K562 (cell line): ENCODE measurements around the gene ARL16. TPM values are rescaled to one million over a fixed set of nuclear protein-coding genes. Genes with fewer than 3 reads are reported as not detected.
A peak's percentile ranks its signal among the peaks of the same experiment; 100 is the strongest.

ENCODE experiments used
- ATAC-seq: fragments of 200-7000 bp; cut with Tn5 transposase; 3 replicates; pipeline ENCODE4 v1.9.1; 2020; ENCODE audit warnings: moderate library complexity
- BruUV-seq: library from RNA; stranded (reverse); fragments of 400-500 nt; replicated peaks from 2 replicates; lab custom pipeline; 2021; lab: Mats Ljungman, UMichigan
- CTCF ChIA-PET: fragments of 300-600 bp; formaldehyde crosslinking; extraction: SDS; loops from one replicate; lab custom pipeline; 2021; ENCODE audit warnings: low intra/inter-chr PET ratio; lab: Yijun Ruan, JAX
- POLR2A ChIA-PET: fragments of 300-600, 350-650 bp; sonication (Branson Sonifier 250); formaldehyde crosslinking; extraction: SDS; loops from one replicate; lab custom pipeline; 2021; ENCODE audit warnings: antibody characterized with exemption, inconsistent platforms; lab: Yijun Ruan, JAX
- DNase-seq, 4 experiments: peaks; one replicate each; pipeline versions ENCODE4 v3.0.0 to v3.0.0-alpha.2; 2011 to 2018; ENCODE audit warnings: low spot score in 3 of 4, mixed read lengths in 3 of 4; ENCODE audit errors: extremely low read depth in 1 of 4
- FAIRE-seq: peaks from 2 replicates; lab custom pipeline; 2011; peaks lifted over from hg19 to GRCh38; lab: Jason Lieb, UNC
- H2AFZ ChIP-seq: 2 replicates; pipeline ENCODE4 v1.6.0; 2011; ENCODE audit warnings: low read depth, low read length, control low read depth, inconsistent platforms
- H3K27ac ChIP-seq: fragments of 200-600 bp; 3 replicates; pipeline ENCODE4 v1.8.0; 2011; ENCODE audit warnings: low read depth, mild to moderate bottlenecking, control low read depth, inconsistent platforms, low read length, moderate library complexity, mixed read lengths; ENCODE audit errors: extremely low read depth
- H3K27me3 ChIP-seq, 2 experiments: fragments of 300-600 bp in 1 of 2; 2 replicates in 1 of 2; 3 replicates in 1 of 2; pipeline versions ENCODE4 v1.6.0 to v1.8.0; 2011; ENCODE audit warnings: inconsistent platforms in 2 of 2, low read length in 2 of 2, mild to moderate bottlenecking in 1 of 2, mixed read lengths in 1 of 2, moderate library complexity in 1 of 2; ENCODE audit not compliant: control insufficient read depth in 2 of 2, insufficient read depth in 2 of 2
- H3K36me3 ChIP-seq: fragments of 300-600 bp; 3 replicates; pipeline ENCODE4 v1.8.0; 2011; ENCODE audit warnings: mild to moderate bottlenecking, low read length, inconsistent platforms; ENCODE audit not compliant: control insufficient read depth, insufficient read depth
- H3K4me1 ChIP-seq, 2 experiments: fragments of 200-600 bp in 1 of 2; replicated peaks in 1 of 2; 2 replicates in 1 of 2; 3 replicates in 1 of 2; pipeline versions ENCODE4 v1.5.1 to v1.8.0; 2011; ENCODE audit warnings: inconsistent platforms in 2 of 2, low read length in 2 of 2, mild to moderate bottlenecking in 1 of 2, mixed read lengths in 1 of 2, moderate library complexity in 1 of 2; ENCODE audit not compliant: control insufficient read depth in 2 of 2, insufficient read depth in 2 of 2
- H3K4me2 ChIP-seq: 2 replicates; pipeline ENCODE4 v1.6.1; 2011; ENCODE audit warnings: low read length, control low read depth, inconsistent platforms, mixed read lengths; ENCODE audit not compliant: insufficient read depth
- H3K4me3 ChIP-seq: fragments of 200-600 bp; sonication (generic), shearing (Covaris generic); 2 replicates; pipeline ENCODE4 v1.5.1; 2016; ENCODE audit warnings: control low read depth, inconsistent platforms
- H3K79me2 ChIP-seq: fragments of 200-600 bp; 3 replicates; pipeline ENCODE4 v1.8.0; 2011; ENCODE audit warnings: low read length, inconsistent platforms; ENCODE audit not compliant: control insufficient read depth, insufficient read depth
- H3K9ac ChIP-seq, 2 experiments: 2 replicates each; pipeline versions ENCODE4 v1.6.0 to v1.6.1; 2011; ENCODE audit warnings: low read depth in 2 of 2, low read length in 2 of 2, control low read depth in 1 of 2, inconsistent platforms in 1 of 2, mild to moderate bottlenecking in 1 of 2, mixed read lengths in 1 of 2; ENCODE audit not compliant: insufficient read depth in 1 of 2
- H3K9me1 ChIP-seq: one replicate; pipeline ENCODE4 v1.6.0; 2011; ENCODE audit warnings: inconsistent platforms, mild to moderate bottlenecking, low read length, moderate library complexity; ENCODE audit not compliant: control insufficient read depth, insufficient read depth
- H3K9me3 ChIP-seq: replicated peaks from 2 replicates; pipeline ENCODE4 v1.5.1; 2011; ENCODE audit warnings: low read depth, low read length, inconsistent platforms; ENCODE audit not compliant: control insufficient read depth, insufficient read depth
- H4K20me1 ChIP-seq: replicated peaks from 2 replicates; pipeline ENCODE4 v1.6.1; 2011; ENCODE audit warnings: low read length, inconsistent platforms, mixed read lengths; ENCODE audit not compliant: control insufficient read depth, insufficient read depth
- CBX3 ChIP-seq, 2 experiments: IDR thresholded peaks; 1 replicate in 1 of 2; 2 replicates in 1 of 2; pipeline ENCODE4 v1.6.1; 2012; ENCODE audit warnings: inconsistent platforms in 2 of 2, low read length in 2 of 2, borderline replicate concordance in 1 of 2, control low read depth in 1 of 2
- PHF20 ChIP-seq: fragments of 450-650 bp; IDR thresholded peaks from 2 replicates; pipeline ENCODE4 v1.6.1; 2018; ENCODE audit not compliant: partially characterized antibody
- STAG1 ChIP-seq: sonication (generic); formaldehyde crosslinking; IDR thresholded peaks from 2 replicates; pipeline ENCODE4 v1.5.0; 2020; ENCODE audit warnings: missing genetic modification reagents, borderline replicate concordance
- TCF3 ChIP-seq: sonication (generic); formaldehyde crosslinking; IDR thresholded peaks from 2 replicates; pipeline ENCODE4 v1.4.0; 2020; ENCODE audit warnings: mild to moderate bottlenecking, missing genetic modification reagents
- ZBTB33 ChIP-seq: sonication (generic); formaldehyde crosslinking; IDR thresholded peaks from 2 replicates; pipeline ENCODE4 v1.8.1; 2023; ENCODE audit warnings: mild to moderate bottlenecking, missing genetic modification reagents
- ZNF3 ChIP-seq: fragments of 250-450 bp; sonication (Bioruptor Pico); IDR thresholded peaks from 2 replicates; pipeline ENCODE4 v1.5.0; 2021; ENCODE audit warnings: mild to moderate bottlenecking, moderate library complexity
- ZNF384 ChIP-seq: IDR thresholded peaks from 2 replicates; pipeline ENCODE4 v1.6.1; 2012; ENCODE audit warnings: low read depth, low read length, improper control_type of control experiment
- WGBS: fragments of 100-300 bp; shearing (Covaris generic); methylation state at CpG from one replicate; pipeline ENCODE4 v1.1.6; 2016; ENCODE audit warnings: low coverage, mixed read lengths; ENCODE audit not compliant: insufficient coverage; ENCODE audit errors: missing lambda C conversion rate; 5-methylcytosine and 5-hydroxymethylcytosine counted together
- in situ Hi-C: fragments of 300-500 bp; cut with MboI; formaldehyde crosslinking; loops from 4 replicates; pipeline ENCODE4 v1.15.0; 2018; ENCODE audit warnings: inconsistent platforms, mixed read lengths
- intact Hi-C: fragments of 100-400 bp; cut with micrococcal nuclease; formaldehyde crosslinking; loops from 2 replicates; pipeline ENCODE4 v1.14.2; 2022
- polyA plus RNA-seq, 8 experiments: library from polyadenylated mRNA; depleted of rRNA in 4 of 8; stranded (reverse) in 5 of 8; unstranded in 3 of 8; fragments of >200 nt; fragmentation: Nextera tagmentation in 2 of 8; fragmentation: Illumina TruSeq in 1 of 8; extraction: Ambion mirVana in 2 of 8; extraction: Trizol in 1 of 8; gene quantifications; 2 replicates each; pipeline versions ENCODE4 v1.2.1 to v1.2.3, GENCODE V29; 2011 to 2014; ENCODE audit warnings: inconsistent platforms in 1 of 8, missing spikeins in 1 of 8
- total RNA-seq, 7 experiments: library from RNA; depleted of rRNA in 6 of 7; stranded (reverse); fragments of >200 nt in 6 of 7; fragmentation: Illumina TruSeq in 2 of 7; extraction: Trizol in 2 of 7; gene quantifications; 2 replicates each; pipeline versions ENCODE4 v1.2.1 to v1.2.3, GENCODE V29; 2011 to 2021; ENCODE audit warnings: low replicate concordance in 1 of 7
- TF ChIP-seq, protein P1 (sequence below): fragments of 450-650 bp; IDR thresholded peaks from 2 replicates; pipeline ENCODE4 v1.6.1; 2016; ENCODE audit warnings: antibody characterized with exemption
- TF ChIP-seq, protein P2 (sequence below), 2 experiments: fragments of 200-800 bp in 1 of 2; sonication (Bioruptor generic) in 1 of 2; sonication (generic) in 1 of 2; formaldehyde crosslinking in 1 of 2; IDR thresholded peaks in 1 of 2; conservative IDR thresholded peaks in 1 of 2; 2 replicates each; pipeline versions ENCODE4 v1.5.0 to v1.6.1; 2016 to 2020; ENCODE audit warnings: missing compliant biosample characterization in 1 of 2, missing genetic modification characterization in 1 of 2, missing genetic modification reagents in 1 of 2

The ARL16 gene
- total and polyA plus RNA-seq, 9 of the 15 experiments (the other 6 are each of a cell fraction or from before 2014, with no cell fraction given): 5.4 to 32.4 (median 22.6) TPM

GRCh38 chr17:81648707-81649085 is 34.9 kb downstream of the ARL16 start:
- Histone ChIP-seq H4K20me1 (no peaks in the 10 kb centered on the region), H3K9me1 (no peaks in the 10 kb centered on the region), H3K9me3 (peaks cover 6% of the 10 kb centered on the region), H3K9ac (no peak overlapping the region), H3K79me2 (no peaks in the 10 kb centered on the region), H3K4me1 (peaks cover 20 to 77% of the 10 kb centered on the region in 2 experiments; a peak in 4 of 5 replicates), H3K27me3 (no peaks in the 10 kb centered on the region), H3K4me3 (no peak overlapping the region), H2AFZ (no peak overlapping the region), H3K36me3 (no peaks in the 10 kb centered on the region), H3K27ac (no peak overlapping the region), H3K4me2 (no peak overlapping the region)
- intact Hi-C loops (no loop called here), in situ Hi-C loops (no loop called here)
- ChIA-PET POLR2A (no interaction called here), CTCF (no interaction called here)
- WGBS: 94% methylated on average over 14 of the region's 14 CpGs
- BruUV-seq: no TSS peak
- FAIRE-seq: no peak
- DNase-seq: no peak
- no peak for ATAC-seq
- TF ChIP-seq ZNF3 (CRISPR knock-in tag): no peak
- TF ChIP-seq TCF3 (CRISPR knock-in tag): no peak
- TF ChIP-seq CBX3 (IDR thresholded peaks at IDR 0.05; ENCODE audit: borderline replicate concordance in 1 of 2, low read length in 2 of 2): peak in 1 of 2 experiments; percentile 39; a peak in 1 of 3 replicates
- no peak for TF ChIP-seq PHF20
- TF ChIP-seq, all 486 proteins: peak for 1

- CTCF ChIA-PET: no interaction called here
- Histone ChIP-seq H3K9ac (no peak overlapping the region), H3K36me3 (no peaks in the 10 kb centered on the region), H3K9me3 (peaks cover 6% of the 10 kb centered on the region), H3K27me3 (no peaks in the 10 kb centered on the region), H3K79me2 (no peaks in the 10 kb centered on the region), H3K27ac (no peak overlapping the region), H3K9me1 (no peaks in the 10 kb centered on the region), H2AFZ (no peak overlapping the region), H3K4me3 (no peak overlapping the region), H4K20me1 (no peaks in the 10 kb centered on the region), H3K4me1 (peaks cover 20 to 72% of the 10 kb centered on the region in 2 experiments; a peak in 4 of 5 replicates), H3K4me2 (no peak overlapping the region)
- ATAC-seq (no peak), FAIRE-seq (no peak), DNase-seq (peak in 1 of 4 experiments; percentile 3)
- intact Hi-C loops: no loop called here
- WGBS: 97% methylated on average over 41 of the region's 78 CpGs
- no TSS peak for BruUV-seq
- in situ Hi-C loops: no loop called here
- POLR2A ChIA-PET: interaction anchor here (1.0 to 1.7 kb wide), 2 partner anchors 10 to 136 kb away, joined by 3 to 4 read pairs; partner anchors contain the start of gene ACTG1
- TF ChIP-seq ZNF384 (no peak), ZBTB33 (0 out of 2 replicates have a peak, but pooled peaks have one; percentile 25), STAG1 (no peak)
- TF ChIP-seq, protein P1, sequence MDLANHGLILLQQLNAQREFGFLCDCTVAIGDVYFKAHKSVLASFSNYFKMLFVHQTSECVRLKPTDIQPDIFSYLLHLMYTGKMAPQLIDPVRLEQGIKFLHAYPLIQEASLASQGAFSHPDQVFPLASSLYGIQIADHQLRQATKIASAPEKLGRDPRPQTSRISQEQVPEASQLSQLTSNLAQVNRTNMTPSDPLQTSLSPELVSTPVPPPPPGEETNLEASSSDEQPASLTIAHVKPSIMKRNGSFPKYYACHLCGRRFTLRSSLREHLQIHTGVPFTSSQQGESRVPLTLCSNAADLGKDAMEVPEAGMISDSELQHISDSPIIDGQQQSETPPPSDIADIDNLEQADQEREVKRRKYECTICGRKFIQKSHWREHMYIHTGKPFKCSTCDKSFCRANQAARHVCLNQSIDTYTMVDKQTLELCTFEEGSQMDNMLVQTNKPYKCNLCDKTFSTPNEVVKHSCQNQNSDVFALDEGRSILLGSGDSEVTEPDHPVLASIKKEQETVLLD: no peak
- TF ChIP-seq, protein P2, sequence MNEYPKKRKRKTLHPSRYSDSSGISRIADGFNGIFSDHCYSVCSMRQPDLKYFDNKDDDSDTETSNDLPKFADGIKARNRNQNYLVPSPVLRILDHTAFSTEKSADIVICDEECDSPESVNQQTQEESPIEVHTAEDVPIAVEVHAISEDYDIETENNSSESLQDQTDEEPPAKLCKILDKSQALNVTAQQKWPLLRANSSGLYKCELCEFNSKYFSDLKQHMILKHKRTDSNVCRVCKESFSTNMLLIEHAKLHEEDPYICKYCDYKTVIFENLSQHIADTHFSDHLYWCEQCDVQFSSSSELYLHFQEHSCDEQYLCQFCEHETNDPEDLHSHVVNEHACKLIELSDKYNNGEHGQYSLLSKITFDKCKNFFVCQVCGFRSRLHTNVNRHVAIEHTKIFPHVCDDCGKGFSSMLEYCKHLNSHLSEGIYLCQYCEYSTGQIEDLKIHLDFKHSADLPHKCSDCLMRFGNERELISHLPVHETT (CRISPR knock-in tag; conservative IDR thresholded peaks at IDR 0.05 in 1 of 2, IDR thresholded peaks at IDR 0.05 in 1 of 2): no peak
Observed at GRCh38 chr17:81648013-81648706, 35.4 kb downstream of the ARL16 start.
